ENCODE data around the gene WDR45B.
"Not testable (repeated sequence)": the region's sequence is repeated elsewhere in the genome, so short reads cannot be mapped to it uniquely, and the experiment has no call there.

WDR45B gene

GRCh38 chr17:82586576-82587233 is 61.5 kb downstream of the WDR45B start:
- in situ Hi-C loops (cut with HindIII; ENCODE audit: low sequenced_read_pairs) = no loop called here

- in situ Hi-C loops (cut with HindIII; ENCODE audit: low sequenced_read_pairs) = not testable (repeated sequence)
Observed at GRCh38 chr17:82585935-82586575, 62.2 kb downstream of the WDR45B start.

DNA sequence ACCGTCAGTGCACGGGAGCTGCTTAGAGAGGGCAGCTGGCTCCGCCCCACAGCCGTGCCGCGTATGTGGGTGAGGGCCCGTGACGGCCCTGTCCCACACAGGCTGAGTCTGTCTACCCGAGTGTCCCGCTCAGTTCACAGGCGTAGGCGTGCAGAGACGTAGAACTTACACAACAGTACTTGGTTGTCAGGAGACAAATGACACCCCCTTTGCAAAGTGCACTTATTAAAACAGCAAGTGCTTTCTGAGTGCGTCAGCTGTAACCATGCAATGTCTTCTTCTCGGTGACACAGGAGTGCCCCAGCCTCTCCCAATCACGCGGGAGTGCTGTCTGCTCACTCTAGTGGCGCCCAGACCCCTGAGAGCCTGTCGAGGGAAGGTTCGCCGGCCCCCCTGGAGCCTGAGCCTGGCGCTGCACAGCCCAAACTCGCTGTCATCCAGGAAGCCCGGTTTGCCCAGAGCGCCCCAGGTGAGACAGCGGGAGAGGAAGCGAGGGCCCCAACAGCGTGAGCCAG is 64.5 kb downstream of the WDR45B start:
- in situ Hi-C loops (cut with HindIII; ENCODE audit: low sequenced_read_pairs) = no loop called here

GRCh38 chr17:82582709-82583108 is 65.5 kb downstream of the WDR45B start:
- in situ Hi-C loops (cut with HindIII; ENCODE audit: low sequenced_read_pairs) = no loop called here

DNA sequence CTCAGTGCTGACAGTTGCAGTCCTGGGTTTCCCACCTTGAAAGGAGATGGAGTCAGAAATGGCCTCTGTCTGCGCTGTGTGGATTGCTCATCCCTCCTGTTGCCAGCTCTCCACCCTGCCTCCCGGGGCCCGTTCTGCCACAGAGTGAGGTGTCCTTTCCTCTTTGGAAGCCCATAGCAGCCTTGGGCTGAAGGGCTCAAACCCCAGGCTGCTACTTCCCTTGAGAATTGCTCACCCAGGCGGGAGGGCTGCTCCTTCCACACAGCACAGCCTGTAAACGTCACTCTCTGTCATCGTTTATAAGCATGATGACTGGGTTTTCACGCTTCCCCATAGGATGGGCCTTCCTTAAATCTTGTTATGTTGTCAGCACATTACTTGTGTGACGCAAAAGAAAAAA is 66.0 kb downstream of the WDR45B start:
- in situ Hi-C loops (cut with HindIII; ENCODE audit: low sequenced_read_pairs) = no loop called here

DNA sequence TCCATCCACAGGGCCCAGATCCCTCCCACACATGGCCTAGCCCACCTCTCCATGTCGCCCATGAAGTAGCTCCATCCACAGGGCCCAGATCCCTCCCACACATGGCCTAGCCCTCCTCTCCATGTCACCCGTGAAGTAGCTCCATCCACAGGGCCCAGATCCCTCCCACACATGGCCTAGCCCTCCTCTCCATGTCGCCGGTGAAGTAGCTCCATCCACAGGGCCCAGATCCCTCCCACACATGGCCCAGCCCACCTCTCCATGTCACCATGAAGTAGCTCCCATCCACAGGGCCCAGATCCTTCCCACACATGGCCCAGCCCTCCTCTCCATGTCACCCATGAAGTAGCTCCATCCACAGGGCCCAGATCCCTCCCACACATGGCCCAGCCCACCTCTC is 68.3 kb downstream of the WDR45B start:
- in situ Hi-C loops (cut with HindIII; ENCODE audit: low sequenced_read_pairs) = not testable (repeated sequence)

DNA sequence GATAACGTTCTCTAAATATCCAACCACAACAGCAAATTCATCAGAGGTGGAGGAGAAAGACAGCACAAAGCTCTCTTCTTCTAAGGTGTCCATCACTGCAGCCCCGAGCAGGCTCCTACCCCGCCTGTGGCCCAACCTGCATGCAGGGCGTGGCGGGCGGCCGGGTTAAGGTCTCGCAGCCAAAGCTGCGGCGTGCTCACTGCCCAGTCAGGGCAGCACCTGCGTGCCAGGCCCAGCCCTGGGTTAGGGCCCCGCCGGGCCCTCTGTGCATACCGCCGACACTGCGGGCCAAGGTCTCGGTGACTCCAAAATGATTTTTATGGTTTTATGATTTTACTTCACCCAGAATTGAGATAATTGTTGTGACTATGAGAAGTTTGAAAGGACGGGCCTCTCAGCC is 70.9 kb downstream of the WDR45B start:
- in situ Hi-C loops (cut with HindIII; ENCODE audit: low sequenced_read_pairs) = no loop called here

DNA sequence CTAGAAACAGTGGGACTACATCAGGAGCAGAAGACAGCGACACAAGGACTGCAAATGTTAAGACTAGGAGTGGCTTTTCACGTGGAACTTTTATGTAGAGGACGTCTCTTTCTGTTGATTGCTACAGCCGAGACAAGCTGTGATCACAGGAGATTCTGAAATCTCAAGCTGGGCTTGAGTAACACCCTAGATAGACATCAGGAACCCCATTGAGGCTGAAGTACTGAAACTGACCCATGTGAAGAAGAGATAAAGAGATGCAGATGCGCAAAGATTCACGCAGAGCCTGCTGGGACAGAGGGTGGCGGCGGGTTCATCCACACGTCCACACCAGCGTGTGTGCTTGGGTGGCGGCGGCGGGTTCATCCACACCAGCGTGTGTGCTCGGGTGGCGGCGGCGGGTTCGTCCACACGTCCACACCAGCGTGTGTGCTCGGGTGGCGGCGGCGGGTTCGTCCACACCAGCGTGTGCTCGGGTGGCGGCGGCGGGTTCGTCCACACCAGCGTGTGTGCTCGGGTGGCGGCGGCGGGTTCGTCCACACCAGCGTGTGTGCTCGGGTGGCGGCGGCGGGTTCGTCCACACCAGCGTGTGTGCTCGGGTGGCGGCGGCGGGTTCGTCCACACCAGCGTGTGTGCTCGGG is 72.5 kb downstream of the WDR45B start:
- in situ Hi-C loops (cut with HindIII; ENCODE audit: low sequenced_read_pairs) = not testable (repeated sequence)

GRCh38 chr17:82574041-82574440 is 74.2 kb downstream of the WDR45B start:
- in situ Hi-C loops (cut with HindIII; ENCODE audit: low sequenced_read_pairs) = no loop called here

DNA sequence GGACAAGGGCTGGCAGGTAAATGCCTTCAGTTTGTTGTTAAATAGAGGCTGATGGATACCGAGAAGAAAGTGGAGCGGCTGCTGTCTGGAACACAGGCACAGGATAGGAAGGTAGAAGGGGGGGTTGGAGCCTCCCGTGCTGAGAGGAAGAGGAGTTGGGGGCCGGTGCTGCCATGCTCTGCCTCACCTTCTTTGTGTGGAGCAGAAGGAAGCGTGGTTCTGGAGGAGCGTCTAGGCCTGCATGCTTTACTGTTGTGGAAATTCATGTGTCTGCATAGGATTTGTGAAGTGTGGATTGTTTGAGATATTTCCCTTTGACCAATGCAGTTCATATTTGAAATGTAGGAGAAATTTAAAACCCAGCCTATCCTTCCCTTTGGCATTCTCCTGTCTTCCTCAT is 76.4 kb downstream of the WDR45B start:
- in situ Hi-C loops (cut with HindIII; ENCODE audit: low sequenced_read_pairs) = no loop called here

- in situ Hi-C loops (cut with HindIII; ENCODE audit: low sequenced_read_pairs) = no loop called here
Observed at GRCh38 chr17:82570277-82570676, 78.0 kb downstream of the WDR45B start.

DNA sequence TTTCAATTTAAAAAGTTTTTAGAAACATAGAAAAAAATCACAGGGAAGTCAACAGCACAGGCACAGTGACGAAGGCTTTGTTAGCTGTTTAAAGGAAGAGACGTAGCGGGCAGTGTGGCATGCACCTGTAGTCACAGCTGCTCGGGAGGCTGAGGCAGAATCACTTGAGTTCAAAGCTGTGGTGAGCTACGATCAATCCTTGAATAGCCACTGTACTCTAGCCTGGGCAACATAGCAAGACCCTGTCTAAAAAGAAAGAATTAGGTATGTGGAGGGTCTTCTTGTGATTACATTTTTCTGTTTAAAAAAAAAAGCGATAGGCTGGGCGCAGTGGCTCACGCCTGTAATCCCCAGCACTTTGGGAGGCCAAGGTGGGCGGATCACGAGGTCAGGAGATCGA is 78.6 kb downstream of the WDR45B start:
- in situ Hi-C loops (cut with HindIII; ENCODE audit: low sequenced_read_pairs) = no loop called here

GRCh38 chr17:82568997-82569393 is 79.2 kb downstream of the WDR45B start:
- in situ Hi-C loops (cut with HindIII; ENCODE audit: low sequenced_read_pairs) = no loop called here

DNA sequence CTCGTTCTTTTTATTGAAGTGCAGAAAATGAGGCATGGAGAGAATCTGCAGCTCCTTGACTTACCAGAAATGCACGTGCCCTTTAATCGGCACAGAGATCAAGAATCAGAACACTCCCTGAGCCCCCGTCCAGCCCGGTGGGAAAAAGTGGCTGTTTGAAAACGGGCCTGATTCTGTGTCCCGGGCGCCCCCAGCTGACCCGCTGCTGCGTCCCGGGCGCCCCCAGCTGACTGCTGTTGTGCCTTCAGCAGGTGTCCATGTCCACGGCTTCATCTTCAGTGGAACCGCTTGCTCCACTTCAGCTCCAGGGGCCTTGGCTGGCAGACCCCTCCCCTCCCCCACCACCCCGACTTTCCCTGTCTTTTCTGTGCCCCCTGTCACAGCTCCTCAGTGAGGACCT is 81.0 kb downstream of the WDR45B start:
- in situ Hi-C loops (cut with HindIII; ENCODE audit: low sequenced_read_pairs) = no loop called here

GRCh38 chr17:82566129-82566960 is 81.9 kb downstream of the WDR45B start:
- in situ Hi-C loops (cut with HindIII; ENCODE audit: low sequenced_read_pairs) = no loop called here

DNA sequence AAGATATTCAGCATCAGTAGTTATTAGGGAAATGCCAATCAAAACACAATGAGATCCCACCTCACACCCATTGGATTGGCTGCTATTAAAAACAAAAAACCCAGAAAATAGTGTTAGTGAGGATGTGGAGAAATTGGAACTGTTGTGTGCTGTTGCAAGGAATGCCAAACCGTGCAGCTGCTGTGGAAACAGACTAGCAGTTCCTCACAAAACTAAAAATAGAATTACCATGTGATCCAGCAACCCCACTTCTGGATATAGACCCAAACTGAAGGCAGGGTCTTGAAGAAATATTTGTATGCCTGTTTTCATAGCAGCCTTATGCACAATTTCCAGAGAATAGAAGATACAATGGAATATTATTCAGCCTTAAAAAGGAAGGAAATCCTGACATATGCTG is 82.7 kb downstream of the WDR45B start:
- in situ Hi-C loops (cut with HindIII; ENCODE audit: low sequenced_read_pairs) = no loop called here

All from DLD1 (cell line).